GM12891 (cell line): ENCODE data around the gene GTPBP1.

Experiments used
- PAX5 ChIP-seq: IDR thresholded peaks from 2 replicates; pipeline ENCODE4 v1.6.1; 2011; ENCODE audit warnings: low read length, moderate library complexity, mild to moderate bottlenecking; ENCODE audit not compliant: insufficient read depth, severe bottlenecking
- POLR2A ChIP-seq: IDR thresholded peaks from 2 replicates; pipeline ENCODE4 v1.6.1; 2011; ENCODE audit warnings: low read depth, low read length, control low read depth
- POLR2AphosphoS5 ChIP-seq: IDR thresholded peaks from 2 replicates; pipeline ENCODE4 v1.6.1; 2011; ENCODE audit warnings: low read depth, low read length, control low read depth
- POU2F2 ChIP-seq: IDR thresholded peaks from 2 replicates; pipeline ENCODE4 v1.6.1; 2011; ENCODE audit warnings: low read depth, mild to moderate bottlenecking, control low read depth, low read length, moderate library complexity
- SPI1 ChIP-seq: IDR thresholded peaks from 2 replicates; pipeline ENCODE4 v1.6.1; 2011; ENCODE audit warnings: low read depth, low read length, control low read depth
- TAF1 ChIP-seq: IDR thresholded peaks from 2 replicates; pipeline ENCODE4 v1.6.1; 2011; ENCODE audit warnings: low read depth, low read length, control low read depth

DNA sequence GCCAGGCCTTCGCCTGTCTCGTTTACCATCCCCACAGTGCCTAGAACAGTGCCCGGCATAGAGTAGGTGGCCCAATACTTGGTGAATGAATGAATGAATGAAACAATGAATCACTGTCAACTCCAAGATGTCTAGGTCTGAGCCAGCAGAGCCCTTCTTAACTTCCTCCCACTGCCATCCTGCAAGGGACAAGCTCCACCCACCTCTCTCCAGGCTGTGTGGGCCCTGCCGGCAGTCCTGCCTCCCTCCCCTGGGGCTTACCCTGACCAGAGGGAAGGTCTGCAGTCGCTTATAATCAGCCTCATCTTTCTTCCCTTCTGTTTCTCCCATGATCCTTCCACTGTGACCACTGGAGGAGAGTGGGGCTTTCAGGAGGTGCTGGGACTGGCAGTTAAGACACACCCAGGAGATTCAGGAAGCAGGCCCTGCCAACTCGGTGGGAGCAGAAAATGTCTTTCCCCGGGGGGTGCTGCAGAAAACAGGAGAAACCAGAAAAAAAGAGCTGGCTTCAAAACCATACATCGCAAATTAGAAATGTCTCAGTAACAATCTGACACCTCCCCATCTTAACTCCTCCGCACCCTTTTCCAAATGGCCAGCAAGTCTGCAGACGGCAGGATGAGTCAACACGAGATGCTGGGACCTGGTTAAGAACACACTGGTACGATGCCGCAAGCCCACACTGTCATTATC, 76.8 kb downstream of the GTPBP1 start:
- TF ChIP-seq POLR2A (no peak), TAF1 (no peak), POLR2AphosphoS5 (no peak), PAX5 (no peak), SPI1 (no peak), POU2F2 (no peak)
